Upper lobe of right lung (tissue), 1 donor: ENCODE results near the gene MPRIP. TPM values are rescaled to one million over a fixed set of nuclear protein-coding genes. Genes with fewer than 3 reads are reported as not detected.

ENCODE experiments used
- ATAC-seq: fragments of 200-7000 bp; cut with Tn5 transposase; one replicate; pipeline ENCODE4 v1.9.1; 2020; ENCODE audit warnings: mild to moderate bottlenecking, moderate library complexity
- DNase-seq: peaks from one replicate; pipeline ENCODE4 v3.0.0-alpha.2; 2020
- H3K27ac ChIP-seq: fragments of 200-600 bp; one replicate; pipeline ENCODE4 v1.8.0; 2022
- H3K27me3 ChIP-seq: fragments of 200-600 bp; one replicate; pipeline ENCODE4 v1.8.0; 2022; ENCODE audit warnings: mild to moderate bottlenecking
- H3K36me3 ChIP-seq: fragments of 200-600 bp; one replicate; pipeline ENCODE4 v1.8.0; 2022
- H3K4me1 ChIP-seq: fragments of 200-600 bp; one replicate; pipeline ENCODE4 v1.8.0; 2022
- H3K4me3 ChIP-seq: fragments of 200-600 bp; one replicate; pipeline ENCODE4 v1.8.0; 2022; ENCODE audit warnings: mild to moderate bottlenecking
- H3K9me3 ChIP-seq: fragments of 200-600 bp; one replicate; pipeline ENCODE4 v1.8.0; 2022
- CTCF ChIP-seq: fragments of 200-600 bp; IDR thresholded peaks from one replicate; pipeline ENCODE4 v1.8.0; 2022; ENCODE audit warnings: antibody characterized with exemption
- intact Hi-C: fragments of 100-400 bp; cut with DNase I; formaldehyde crosslinking; loops from one replicate; pipeline ENCODE4 v1.11.0; 2022
- total RNA-seq: library from RNA; stranded (reverse); fragmentation: NEBNext Ultra II Directional; extraction: Animal tissue kit (Norgen Biotek cat#: 25700); gene quantifications from one replicate; pipeline ENCODE4 v1.2.1, GENCODE V29; 2021
- donor health status: DM: no; HTN: yes; CAD: no; lungs with severe emphysema.

The MPRIP gene
- total RNA-seq, 1 donor from 2014 or later = 333 TPM

- ATAC-seq = no peak
- H3K27ac ChIP-seq = peak overlapping the region; percentile 42
These were observed 83.2 kb downstream of the MPRIP start for GRCh38 chr17:17125136-17126084.

DNA sequence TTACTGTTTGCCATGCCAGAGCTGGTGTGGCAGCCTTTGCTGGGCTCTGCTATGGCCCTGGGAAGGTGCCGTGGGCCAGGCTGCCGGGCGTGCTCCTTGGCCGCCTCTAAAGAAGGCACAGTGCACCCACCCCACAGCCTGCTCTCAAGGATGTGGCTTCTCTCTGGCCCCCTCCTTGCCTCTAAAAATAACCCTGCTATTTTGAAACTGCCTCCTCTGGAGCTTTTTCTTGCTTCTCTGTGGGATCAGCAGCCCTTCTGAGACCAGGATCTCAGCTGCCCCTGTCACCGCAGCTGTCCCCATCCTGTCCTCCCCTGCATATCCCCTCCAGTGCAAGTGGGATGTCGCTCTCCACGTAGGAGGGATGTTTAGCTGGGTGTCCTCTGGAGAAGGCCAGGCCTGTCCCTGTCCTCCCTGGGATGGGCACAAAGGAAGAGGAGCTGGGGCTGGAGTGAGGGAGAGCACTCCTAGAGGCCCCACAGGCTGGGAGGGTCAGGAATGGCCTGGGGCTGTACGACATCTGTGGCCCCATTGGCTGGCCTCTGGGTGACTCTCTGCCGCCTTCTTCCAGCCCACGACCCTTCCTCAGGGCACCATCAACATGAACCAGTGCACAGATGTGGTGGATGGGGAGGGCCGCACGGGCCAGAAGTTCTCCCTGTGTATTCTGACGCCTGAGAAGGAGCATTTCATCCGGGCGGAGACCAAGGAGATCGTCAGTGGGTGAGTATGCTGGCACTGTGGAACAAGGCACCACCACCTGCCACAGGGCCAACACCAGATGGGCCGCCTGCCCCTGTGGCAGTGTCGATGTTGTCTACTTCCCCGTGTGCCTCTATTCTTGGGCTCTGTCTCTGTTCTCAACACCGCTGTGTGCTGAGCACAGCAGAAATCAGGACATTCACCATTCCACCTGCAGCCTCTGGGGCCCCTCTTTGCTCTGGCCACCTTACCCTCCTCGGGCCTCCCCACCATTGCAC is 84.2 kb downstream of the MPRIP start:
- ATAC-seq (no peak), DNase-seq (no peak)
- TF ChIP-seq CTCF = no peak
- H3K4me3 ChIP-seq = no peak overlapping the region
- peaks cover 33% of the 10 kb centered on the region for H3K4me1 ChIP-seq
- H3K27me3 ChIP-seq = no peaks in the 10 kb centered on the region
- intact Hi-C loops = no loop called here
- peak overlapping the region; percentile 42 for H3K27ac ChIP-seq
- peaks cover 20% of the 10 kb centered on the region for H3K36me3 ChIP-seq
- H3K9me3 ChIP-seq = no peaks in the 10 kb centered on the region

More at GRCh38 chr17:17125136-17126084, 83.2 kb downstream of the MPRIP start:
- no peak for TF ChIP-seq CTCF
- Histone ChIP-seq H3K27me3 (no peaks in the 10 kb centered on the region), H3K36me3 (peaks cover 10% of the 10 kb centered on the region), H3K9me3 (no peaks in the 10 kb centered on the region), H3K4me1 (peaks cover 43% of the 10 kb centered on the region), H3K4me3 (no peak overlapping the region)
- intact Hi-C loops = no loop called here
- DNase-seq = no peak

DNA sequence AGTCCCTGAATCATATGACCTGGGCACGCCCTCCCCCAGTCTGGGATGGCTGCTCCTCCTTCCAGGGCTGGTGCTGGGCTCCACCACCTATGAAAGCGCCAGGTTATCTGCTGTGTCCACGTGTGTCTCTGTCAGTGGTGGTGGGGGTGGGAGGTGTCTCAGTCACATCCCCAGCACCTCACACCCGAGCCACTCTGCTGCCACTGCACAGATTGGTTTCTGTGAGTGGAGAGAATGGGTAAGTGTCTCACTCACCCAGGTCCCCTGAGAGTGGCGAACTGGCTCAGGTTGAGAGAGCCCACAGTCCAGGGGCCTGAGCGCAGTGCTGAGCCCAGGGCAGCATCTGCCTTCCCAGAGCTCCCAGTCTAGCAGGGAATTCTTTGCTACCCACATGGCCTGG is 84.9 kb downstream of the MPRIP start:
- H3K4me3 ChIP-seq = no peak overlapping the region
- ATAC-seq = no peak
- no peaks in the 10 kb centered on the region for H3K27me3 ChIP-seq
- H3K4me1 ChIP-seq = peaks cover 29% of the 10 kb centered on the region
- TF ChIP-seq CTCF = no peak
- intact Hi-C loops = no loop called here
- H3K9me3 ChIP-seq = no peaks in the 10 kb centered on the region
- H3K36me3 ChIP-seq = peaks cover 27% of the 10 kb centered on the region
- peak overlapping the region; percentile 42 for H3K27ac ChIP-seq
- DNase-seq = no peak

DNA sequence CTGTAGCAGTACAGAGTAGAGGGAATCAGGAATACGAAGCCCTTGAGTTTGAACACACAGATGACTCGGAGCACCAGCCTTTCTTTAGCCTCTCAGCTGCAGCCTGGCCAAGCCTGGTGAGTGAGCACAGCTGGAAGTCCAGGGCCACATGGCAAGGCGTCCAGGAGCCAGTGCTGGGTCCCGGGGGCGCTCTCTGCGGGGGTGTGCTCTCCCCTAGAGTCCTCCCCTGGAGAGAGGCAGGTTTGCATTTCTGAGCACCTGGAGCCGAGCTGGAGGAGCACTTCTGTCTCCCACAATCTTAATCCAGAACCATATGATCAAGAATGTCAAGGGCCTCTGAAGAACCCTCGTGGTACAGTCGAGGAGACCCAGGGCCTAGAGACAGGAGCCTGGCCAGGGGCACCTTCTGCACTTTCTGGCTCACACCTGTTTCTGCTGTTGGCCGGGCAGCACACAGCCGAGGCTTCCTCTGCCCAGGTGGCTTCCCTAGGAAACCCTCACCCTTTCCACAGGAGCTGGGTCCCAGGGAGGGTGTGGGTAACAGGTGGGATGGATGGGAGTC is 85.6 kb downstream of the MPRIP start:
- Histone ChIP-seq H3K9me3 (no peaks in the 10 kb centered on the region), H3K27me3 (no peaks in the 10 kb centered on the region), H3K27ac (peak overlapping the region; percentile 11), H3K4me1 (peaks cover 29% of the 10 kb centered on the region), H3K36me3 (peaks cover 32% of the 10 kb centered on the region), H3K4me3 (no peak overlapping the region)
- intact Hi-C loops = no loop called here
- no peak for TF ChIP-seq CTCF
- ATAC-seq (peak; percentile 71), DNase-seq (no peak)

DNA sequence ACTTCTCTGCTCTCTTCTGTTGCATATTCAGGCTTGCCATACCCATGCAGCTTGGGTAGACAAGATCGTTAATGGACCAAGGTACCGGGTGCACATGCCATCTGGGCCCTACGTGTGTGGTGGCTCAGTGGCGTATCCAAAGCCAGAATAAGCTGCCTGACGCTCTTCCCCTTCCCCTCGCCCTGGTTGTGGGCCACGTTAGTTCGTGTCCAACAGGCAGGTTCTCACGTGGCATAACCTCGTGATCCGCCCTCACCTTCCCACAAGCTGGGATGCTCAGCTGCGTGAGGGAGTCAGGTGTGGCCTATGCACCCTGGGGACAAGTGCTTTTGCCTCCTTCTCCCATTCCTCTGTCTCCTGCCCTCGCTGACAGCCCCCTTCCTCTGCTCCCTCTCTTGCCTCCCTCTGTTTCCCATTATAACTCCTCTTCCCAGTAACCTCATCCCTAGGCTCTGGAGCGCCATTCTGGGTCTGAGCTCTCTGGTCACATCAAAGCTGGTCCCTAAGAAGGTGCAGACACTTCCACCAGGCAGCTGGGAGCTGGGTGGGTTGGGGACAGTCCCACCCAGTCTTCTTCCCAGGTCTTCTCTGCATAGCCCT is 86.3 kb downstream of the MPRIP start:
- DNase-seq (no peak), ATAC-seq (no peak)
- Histone ChIP-seq H3K4me3 (no peak overlapping the region), H3K27ac (peak overlapping the region; percentile 30), H3K9me3 (no peaks in the 10 kb centered on the region), H3K36me3 (peaks cover 39% of the 10 kb centered on the region), H3K4me1 (peaks cover 29% of the 10 kb centered on the region), H3K27me3 (no peaks in the 10 kb centered on the region)
- TF ChIP-seq CTCF = no peak
- intact Hi-C loops = no loop called here
